Activated naive CD8-positive, alpha-beta T cell treated with anti-CD3 and anti-CD28 coated beads, Interleukin-2, amount 10 ng/mL, durations not matched to agents 7 days and 5 days (primary cell): ENCODE results near the gene FOXD4L5. TPM values are rescaled to one million over a fixed set of nuclear protein-coding genes. Genes with fewer than 3 reads are reported as not detected.
"Not testable (repeated sequence)": the region's sequence is repeated elsewhere in the genome, so short reads cannot be mapped to it uniquely, and the experiment has no call there.

Experiments
- ATAC-seq: fragments of 150-1000 bp; cut with Tn5 transposase; one replicate; pipeline ENCODE4 v1.10.0; 2021; ENCODE audit warnings: low read depth, moderate library complexity
- POLR2A ChIA-PET: fragments of 350-600 bp; sonication (Branson Sonifier 250); formaldehyde crosslinking; loops from one replicate; lab custom pipeline; 2021; ENCODE audit warnings: antibody characterized with exemption; lab: Charles Lee
- DNase-seq: peaks from one replicate; pipeline ENCODE4 v3.0.0; 2021
- H3K27ac Mint-ChIP-seq: one replicate; pipeline ENCODE4 v1.8.0; 2022; ENCODE audit warnings: mild to moderate bottlenecking, mixed read lengths
- H3K27me3 Mint-ChIP-seq: one replicate; pipeline ENCODE4 v1.8.0; 2022; ENCODE audit warnings: mild to moderate bottlenecking, moderate library complexity, mixed read lengths
- H3K36me3 Mint-ChIP-seq: one replicate; pipeline ENCODE4 v1.8.0; 2021; ENCODE audit warnings: mild to moderate bottlenecking, mixed read lengths
- H3K4me1 Mint-ChIP-seq: one replicate; pipeline ENCODE4 v1.8.0; 2021; ENCODE audit warnings: mixed read lengths
- H3K4me3 Mint-ChIP-seq: one replicate; pipeline ENCODE4 v1.8.0; 2022; ENCODE audit warnings: mild to moderate bottlenecking, moderate library complexity, mixed read lengths
- H3K9me3 Mint-ChIP-seq: one replicate; pipeline ENCODE4 v1.8.0; 2021; ENCODE audit warnings: mixed read lengths
- total RNA-seq, 2 experiments: library from RNA; stranded (reverse); gene quantifications; one replicate each; pipeline ENCODE4 v1.2.3, GENCODE V29; 2021

FOXD4L5 gene
- under 1 TPM; 0.19 to 0.43 TPM for total RNA-seq

DNA sequence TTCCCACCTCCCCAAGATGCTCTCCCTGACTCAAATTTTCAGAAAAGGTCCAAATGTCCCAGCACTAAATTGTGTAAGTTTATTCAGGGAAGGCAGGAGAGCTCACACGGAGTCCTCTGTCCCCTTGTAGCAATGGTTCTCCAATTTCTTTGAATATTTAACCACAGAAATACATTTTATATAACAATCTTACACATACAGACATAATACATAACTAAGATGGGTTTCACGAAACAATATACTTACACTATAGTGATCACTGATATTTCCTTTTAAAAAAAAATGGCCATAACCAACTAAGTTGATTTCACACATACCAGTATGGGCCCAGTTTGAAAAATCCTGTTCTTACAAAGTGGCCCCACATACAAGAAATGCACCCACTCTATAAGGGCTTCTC is at the start of gene FOXD4L5:
Gene FOXD4L5 (minus strand): TSS at position 101 of the 400 bp plus-strand sequence. CDS start 832 bp downstream, outside the sequence.
- not testable (repeated sequence) for H3K36me3 Mint-ChIP-seq, H3K27ac Mint-ChIP-seq

DNA sequence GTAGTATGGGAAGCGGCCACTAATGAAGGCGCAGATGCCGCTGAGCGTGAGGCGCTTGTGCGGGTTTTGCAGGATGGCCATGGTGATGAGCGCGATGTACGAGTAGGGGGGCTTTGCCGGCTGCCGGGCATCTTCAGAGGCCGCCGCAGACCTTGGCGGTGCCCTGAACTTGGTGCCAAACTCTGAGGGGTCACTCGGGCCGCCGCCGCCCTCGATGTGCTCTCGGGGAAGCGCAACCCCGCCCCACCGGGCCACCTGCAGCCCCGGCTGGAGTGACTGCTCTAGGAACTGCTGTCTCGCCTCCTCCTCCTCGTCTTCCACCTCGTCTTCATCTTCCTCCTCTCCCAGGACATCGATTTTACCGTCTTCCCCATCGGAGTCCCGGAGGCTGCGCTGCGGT is 1.1 kb downstream of the FOXD4L5 start:
- H3K36me3 Mint-ChIP-seq, ATAC-seq, H3K9me3 Mint-ChIP-seq, H3K4me3 Mint-ChIP-seq, POLR2A ChIA-PET, H3K27me3 Mint-ChIP-seq, H3K4me1 Mint-ChIP-seq, H3K27ac Mint-ChIP-seq: not testable (repeated sequence)
- peak; percentile 23 for DNase-seq

More for the DNA sequence above, at the start of gene FOXD4L5:
- POLR2A ChIA-PET, H3K4me3 Mint-ChIP-seq, H3K4me1 Mint-ChIP-seq, DNase-seq, ATAC-seq, H3K27me3 Mint-ChIP-seq, H3K9me3 Mint-ChIP-seq: not testable (repeated sequence)

DNA sequence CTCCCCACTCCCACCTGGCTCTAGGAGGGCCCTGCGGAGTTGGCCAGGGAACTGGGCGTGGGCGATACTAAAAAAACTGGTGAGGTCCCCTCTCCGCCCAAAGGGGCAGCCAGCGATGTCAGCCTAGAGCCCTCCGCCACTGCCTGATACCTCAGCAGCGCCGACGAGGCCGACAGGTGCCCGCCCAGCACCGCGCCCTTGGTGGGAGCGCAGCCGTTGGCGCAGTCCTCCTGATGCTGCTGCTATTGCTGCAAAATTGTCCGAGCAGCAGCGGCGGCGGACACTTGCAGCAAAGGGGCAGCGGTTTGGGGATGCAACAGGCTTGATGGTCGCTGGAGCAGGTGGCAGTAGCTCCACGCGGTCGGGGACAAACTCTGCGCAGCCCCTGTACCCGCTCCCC is 2.0 kb downstream of the FOXD4L5 start:
- H3K4me1 Mint-ChIP-seq, POLR2A ChIA-PET, H3K27me3 Mint-ChIP-seq, DNase-seq, H3K36me3 Mint-ChIP-seq, H3K9me3 Mint-ChIP-seq, H3K27ac Mint-ChIP-seq, ATAC-seq, H3K4me3 Mint-ChIP-seq: not testable (repeated sequence)
